Germinal center (tissue), 1 donor: ENCODE results near the gene AMDHD2.

Source experiments
- DNase-seq: peaks from one replicate; pipeline ENCODE4 v3.0.0; 2012; ENCODE audit warnings: mixed read lengths, low spot score

The AMDHD2 gene

DNA sequence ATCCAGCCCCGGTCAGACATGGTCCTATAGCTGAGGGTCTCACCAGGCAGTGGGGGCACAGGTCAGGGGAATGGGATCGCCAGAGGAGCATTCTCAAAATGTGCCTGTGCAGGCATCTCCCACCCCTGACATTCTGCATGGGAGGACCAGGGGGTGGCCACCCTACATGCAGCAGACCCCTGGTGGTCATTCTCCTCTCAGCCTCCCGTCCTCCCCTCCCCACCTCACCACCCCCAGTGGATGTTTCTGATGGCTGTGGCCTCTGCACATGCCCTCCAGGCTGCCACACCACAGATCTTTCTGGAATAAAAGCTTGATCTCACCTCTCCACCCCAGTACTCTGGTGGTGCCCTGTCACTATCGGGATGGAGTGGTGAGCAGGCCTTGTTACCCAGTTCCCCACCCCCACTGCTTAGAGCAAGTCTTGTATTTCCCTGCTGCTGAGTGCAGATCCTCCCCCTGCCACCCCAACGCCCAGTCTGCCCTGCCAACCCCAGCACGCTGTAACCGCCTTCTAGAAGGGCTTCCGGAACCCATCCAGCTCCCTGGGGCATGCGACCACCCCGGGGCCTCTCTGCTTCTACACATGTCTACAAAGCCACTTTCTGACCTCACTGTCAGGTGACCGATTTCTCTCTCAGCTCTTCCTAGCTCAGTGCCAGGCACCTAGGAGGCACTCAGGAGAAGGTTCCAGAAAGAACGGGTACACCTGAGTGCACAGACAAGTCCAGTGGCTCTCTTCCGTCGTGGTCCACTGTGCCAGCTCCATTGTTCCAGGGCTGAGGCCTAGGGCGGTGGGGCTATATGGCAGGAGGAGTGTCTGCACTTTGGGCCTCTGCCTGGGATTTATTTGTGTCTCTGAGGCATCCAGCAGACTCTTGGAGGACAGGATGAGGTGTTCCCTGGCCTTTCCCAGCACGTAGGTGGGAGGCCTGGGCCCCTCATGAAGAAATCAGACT lies 36.0 kb upstream of the AMDHD2 start:
- DNase-seq = no peak

DNA sequence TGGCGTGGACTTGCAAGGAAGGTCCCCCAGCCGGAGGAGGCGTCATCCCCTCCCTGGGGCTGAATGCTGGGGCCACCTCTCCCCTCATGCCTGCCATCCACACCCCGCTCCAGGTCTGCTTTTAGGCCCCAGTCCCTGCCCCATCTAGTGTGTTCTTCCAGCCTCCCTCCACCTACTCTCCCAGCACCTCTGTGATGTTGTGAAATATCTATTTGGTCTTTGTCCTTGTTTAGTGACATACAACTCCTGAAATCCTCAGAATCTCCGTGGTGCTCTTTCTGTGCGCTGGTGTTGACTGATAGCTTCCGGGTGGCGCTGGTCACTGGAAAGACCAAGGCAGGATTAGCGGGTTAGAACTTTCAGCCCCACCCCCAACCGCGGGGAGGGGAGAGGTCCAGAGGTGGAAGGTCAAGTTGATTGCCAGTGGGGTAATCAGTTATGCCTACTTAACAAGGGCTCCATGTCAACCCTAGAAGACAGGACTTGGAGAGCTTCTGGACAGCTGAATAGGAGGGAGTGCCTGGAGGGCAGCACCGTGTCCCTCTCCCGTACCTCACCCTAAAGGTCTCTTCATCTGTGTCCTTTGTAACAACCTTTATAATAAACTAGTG lies 35.2 kb upstream of the AMDHD2 start:
- no peak for DNase-seq

- no peak for DNase-seq
Measured at GRCh38 chr16:2485811-2486507, 34.2 kb upstream of the AMDHD2 start.

- peak; percentile 88 for DNase-seq
Measured at GRCh38 chr16:2486645-2487516, 33.3 kb upstream of the AMDHD2 start.

- DNase-seq = no peak
Measured at GRCh38 chr16:2487517-2487842, 32.7 kb upstream of the AMDHD2 start.

DNA sequence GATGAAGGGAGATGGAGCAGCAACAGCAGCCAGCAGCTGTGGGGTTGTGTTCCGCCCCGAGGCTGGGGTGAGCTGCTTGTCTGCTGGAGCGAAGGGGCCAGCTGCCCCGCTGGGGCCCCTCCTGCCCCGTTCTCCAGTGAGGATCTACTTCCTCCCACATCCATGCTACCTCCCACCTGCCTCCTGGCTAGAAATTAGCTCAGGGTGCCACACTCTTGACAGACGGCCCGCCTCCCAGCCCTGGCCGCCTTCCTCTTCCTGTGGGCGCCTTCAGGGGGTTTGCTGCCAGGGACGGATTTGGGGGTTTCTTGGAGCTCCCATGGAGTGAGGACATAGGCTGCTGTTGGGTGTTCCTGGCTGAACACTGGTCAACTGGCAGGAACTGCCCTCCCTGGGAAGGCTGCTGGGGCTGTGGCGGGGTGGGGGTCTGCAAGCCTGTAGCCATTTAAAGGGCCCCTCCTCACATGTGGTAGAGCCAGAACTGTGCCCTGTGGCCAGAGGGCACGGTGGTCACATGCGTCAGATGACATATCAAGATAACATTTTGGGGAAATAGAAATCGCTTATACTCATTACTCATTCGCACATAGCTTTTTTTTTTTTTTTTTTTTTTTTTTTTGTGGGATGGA lies 32.2 kb upstream of the AMDHD2 start:
- no peak for DNase-seq

GRCh38 chr16:2489581-2489980 lies 30.6 kb upstream of the AMDHD2 start:
- no peak for DNase-seq

- DNase-seq = no peak
Measured at GRCh38 chr16:2490190-2491105, 29.7 kb upstream of the AMDHD2 start.

- no peak for DNase-seq
Measured at GRCh38 chr16:2492292-2492691, 27.9 kb upstream of the AMDHD2 start.

- DNase-seq = no peak
Measured at GRCh38 chr16:2493605-2494004, 26.6 kb upstream of the AMDHD2 start.

- DNase-seq = no peak
Measured at GRCh38 chr16:2494616-2495015, 25.6 kb upstream of the AMDHD2 start.

- DNase-seq = no peak
Measured at GRCh38 chr16:2495041-2495440, 25.1 kb upstream of the AMDHD2 start.

DNA sequence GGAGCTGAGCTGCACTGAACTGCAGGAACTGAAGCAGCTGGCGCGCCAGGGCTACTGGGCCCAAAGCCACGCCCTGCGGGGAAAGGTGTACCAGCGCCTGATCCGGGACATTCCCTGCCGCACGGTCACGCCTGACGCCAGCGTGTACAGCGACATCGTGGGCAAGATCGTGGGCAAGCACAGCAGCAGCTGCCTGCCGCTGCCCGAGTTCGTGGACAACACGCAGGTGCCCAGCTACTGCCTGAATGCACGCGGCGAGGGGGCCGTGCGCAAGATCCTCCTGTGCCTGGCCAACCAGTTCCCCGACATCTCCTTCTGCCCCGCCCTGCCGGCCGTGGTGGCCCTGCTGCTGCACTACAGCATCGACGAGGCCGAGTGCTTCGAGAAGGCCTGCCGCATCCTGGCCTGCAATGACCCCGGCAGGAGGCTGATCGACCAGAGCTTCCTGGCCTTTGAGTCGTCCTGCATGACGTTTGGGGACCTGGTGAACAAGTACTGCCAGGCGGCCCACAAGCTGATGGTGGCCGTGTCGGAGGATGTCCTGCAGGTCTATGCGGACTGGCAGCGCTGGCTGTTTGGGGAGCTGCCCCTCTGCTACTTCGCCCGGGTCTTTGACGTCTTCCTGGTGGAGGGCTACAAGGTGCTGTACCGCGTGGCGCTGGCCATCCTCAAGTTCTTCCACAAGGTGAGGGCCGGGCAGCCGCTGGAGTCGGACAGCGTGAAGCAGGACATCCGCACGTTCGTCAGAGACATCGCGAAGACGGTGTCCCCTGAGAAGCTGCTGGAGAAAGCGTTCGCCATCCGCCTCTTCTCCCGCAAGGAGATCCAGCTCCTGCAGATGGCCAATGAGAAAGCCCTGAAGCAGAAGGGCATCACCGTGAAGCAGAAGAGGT lies 23.7 kb upstream of the AMDHD2 start:
- no peak for DNase-seq

- DNase-seq = no peak
Measured at GRCh38 chr16:2497116-2497630, 23.0 kb upstream of the AMDHD2 start.

GRCh38 chr16:2497695-2498484 lies 22.3 kb upstream of the AMDHD2 start:
- no peak for DNase-seq

DNA sequence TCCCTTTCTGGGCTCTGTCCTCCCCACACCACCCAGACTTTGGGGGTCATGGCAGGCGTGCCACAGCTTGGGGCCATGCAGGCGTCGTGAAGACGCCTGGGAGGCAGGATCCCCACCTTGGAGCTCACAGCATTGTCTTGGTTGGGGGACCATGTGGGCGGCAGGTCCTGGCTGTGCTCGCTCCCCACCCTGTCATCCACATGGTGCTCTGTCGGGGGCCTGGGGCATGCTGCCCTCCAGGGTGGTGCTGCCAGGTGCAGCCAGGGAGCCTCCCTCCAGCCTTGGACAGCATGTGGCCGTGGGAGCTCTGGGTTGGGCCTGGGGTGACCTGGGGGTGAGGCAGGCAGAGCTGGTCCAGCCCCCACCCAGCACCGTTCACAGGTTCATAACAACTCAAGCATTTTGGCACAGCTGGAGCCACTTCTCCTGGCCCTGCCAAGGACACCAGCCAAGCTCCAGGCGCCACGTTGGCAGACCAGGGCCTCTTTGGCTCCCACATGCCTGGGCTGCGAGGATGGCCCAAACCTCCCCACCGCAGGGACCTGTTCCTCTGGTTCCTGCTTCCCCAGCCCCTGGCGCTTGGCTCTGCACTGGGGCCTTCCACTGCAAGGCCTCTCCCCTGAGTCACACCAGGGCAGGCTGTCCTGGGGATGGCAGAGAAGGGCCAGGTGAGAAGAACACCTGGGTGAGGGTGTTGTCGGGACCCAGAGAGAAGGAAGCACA lies 21.5 kb upstream of the AMDHD2 start:
- DNase-seq = no peak

- DNase-seq = no peak
Measured at GRCh38 chr16:2499454-2499853, 20.7 kb upstream of the AMDHD2 start.
